Raji (cell line): Measurements from ENCODE around the gene GTPBP4.

Experiments
- POLR2A ChIP-seq: IDR thresholded peaks from 2 replicates; pipeline ENCODE4 v1.6.1; 2011; ENCODE audit warnings: low read depth, low read length, control low read depth; ENCODE audit not compliant: insufficient read depth

The GTPBP4 gene

GRCh38 chr10:958856-959255, 29.4 kb upstream of the GTPBP4 start:
- TF ChIP-seq POLR2A = no peak

GRCh38 chr10:962342-962741, 25.9 kb upstream of the GTPBP4 start:
- TF ChIP-seq POLR2A = no peak

GRCh38 chr10:963186-963585, 25.0 kb upstream of the GTPBP4 start:
- no peak for TF ChIP-seq POLR2A

GRCh38 chr10:963655-964054, 24.6 kb upstream of the GTPBP4 start:
- no peak for TF ChIP-seq POLR2A

GRCh38 chr10:964321-964987, 23.8 kb upstream of the GTPBP4 start:
- TF ChIP-seq POLR2A = no peak

GRCh38 chr10:964988-965417, 23.2 kb upstream of the GTPBP4 start:
- TF ChIP-seq POLR2A = no peak

- no peak for TF ChIP-seq POLR2A
Measured at GRCh38 chr10:966466-967235, 21.6 kb upstream of the GTPBP4 start.

- no peak for TF ChIP-seq POLR2A
Measured at GRCh38 chr10:968546-969199, 19.6 kb upstream of the GTPBP4 start.

GRCh38 chr10:969473-970150, 18.6 kb upstream of the GTPBP4 start:
- TF ChIP-seq POLR2A = no peak

- no peak for TF ChIP-seq POLR2A
Measured at GRCh38 chr10:970311-971149, 17.7 kb upstream of the GTPBP4 start.

- TF ChIP-seq POLR2A = no peak
Measured at GRCh38 chr10:971150-971542, 17.1 kb upstream of the GTPBP4 start.

- TF ChIP-seq POLR2A = no peak
Measured at GRCh38 chr10:971613-972012, 16.6 kb upstream of the GTPBP4 start.

- TF ChIP-seq POLR2A = no peak
Measured at GRCh38 chr10:972763-973162, 15.5 kb upstream of the GTPBP4 start.

GRCh38 chr10:974038-974784, 14.0 kb upstream of the GTPBP4 start:
- TF ChIP-seq POLR2A = no peak
